ENCODE measurements around the gene GAS7.
"Not testable (repeated sequence)": the region's sequence is repeated elsewhere in the genome, so short reads cannot be mapped to it uniquely, and the experiment has no call there.

Gene GAS7

DNA sequence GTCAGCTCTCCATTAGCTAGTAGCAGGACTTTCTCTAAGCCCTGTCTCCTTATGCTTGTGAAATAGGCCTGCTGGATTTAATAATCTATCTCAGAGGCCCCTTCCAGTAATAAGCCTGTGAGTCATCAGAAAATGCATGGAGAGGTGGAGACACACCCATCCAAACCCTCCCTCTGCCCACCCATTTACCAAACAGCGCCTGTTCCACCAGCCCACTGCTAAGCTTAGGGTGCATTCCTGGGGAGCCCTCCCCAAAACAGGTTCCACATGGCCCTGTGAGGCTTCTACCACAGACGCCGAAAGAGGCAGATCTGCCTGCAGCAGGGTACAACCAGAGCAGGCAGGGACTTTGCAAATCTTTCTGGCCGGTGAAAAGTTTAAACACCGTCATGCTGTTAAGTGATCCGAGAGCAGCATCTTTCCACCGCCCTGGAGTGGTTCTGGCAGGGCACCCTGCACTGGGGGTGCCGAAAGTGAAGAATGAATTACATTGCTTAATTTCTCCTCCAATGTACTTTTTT lies 99.3 kb downstream of the GAS7 start:
- no peak for DNase-seq (ENCODE audit: low read depth, low spot score)
- H3K9me3 ChIP-seq (ENCODE audit: low read depth, low read length): no peaks in the 10 kb centered on the region
- TF ChIP-seq EZH2 (IDR thresholded peaks at IDR 0.05) (no peak), FOXP2 (optimal IDR thresholded peaks at IDR 0.05; ENCODE audit: control extremely low read depth, extremely low read length, insufficient read depth) (no peak), POLR2AphosphoS5 (IDR thresholded peaks at IDR 0.05; ENCODE audit: borderline replicate concordance, low read depth, low read length) (no peak)
- no peaks in the 10 kb centered on the region for H3K36me3 ChIP-seq (ENCODE audit: insufficient read depth, low read length)
- H3K4me3 ChIP-seq: no peak overlapping the region
- H3K27ac ChIP-seq: no peak overlapping the region
- H3K9ac ChIP-seq (ENCODE audit: insufficient read length): no peak overlapping the region

DNA sequence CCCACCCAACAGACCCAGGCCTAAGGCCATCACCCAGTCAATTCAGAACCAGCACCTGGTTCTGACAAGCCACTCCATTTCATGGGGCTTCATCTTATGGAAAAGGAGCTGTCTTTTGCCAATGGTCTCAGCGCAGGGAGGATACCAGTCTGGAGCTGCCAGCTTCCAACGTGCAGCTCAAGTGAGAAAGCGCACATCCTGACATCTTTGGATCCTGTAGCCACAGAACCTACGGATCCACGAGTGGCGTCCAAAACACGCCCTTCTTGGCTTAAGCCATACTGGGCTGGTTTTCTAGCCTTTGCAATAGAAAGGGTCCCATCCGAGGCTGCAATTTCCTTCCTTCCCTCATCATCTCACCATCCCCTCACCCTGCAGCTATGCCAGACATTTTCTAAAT lies 101.8 kb downstream of the GAS7 start:
- Histone ChIP-seq H3K9me3 (ENCODE audit: low read depth, low read length) (no peaks in the 10 kb centered on the region), H3K4me3 (no peak overlapping the region), H3K36me3 (ENCODE audit: insufficient read depth, low read length) (no peaks in the 10 kb centered on the region), H3K27ac (no peak overlapping the region), H3K9ac (ENCODE audit: insufficient read length) (no peak overlapping the region)
- no peak for TF ChIP-seq EZH2 (IDR thresholded peaks at IDR 0.05)
- TF ChIP-seq FOXP2 (optimal IDR thresholded peaks at IDR 0.05; ENCODE audit: control extremely low read depth, extremely low read length, insufficient read depth): no peak
- TF ChIP-seq POLR2AphosphoS5 (IDR thresholded peaks at IDR 0.05; ENCODE audit: borderline replicate concordance, low read depth, low read length): no peak
- DNase-seq (ENCODE audit: low read depth, low spot score): no peak

DNA sequence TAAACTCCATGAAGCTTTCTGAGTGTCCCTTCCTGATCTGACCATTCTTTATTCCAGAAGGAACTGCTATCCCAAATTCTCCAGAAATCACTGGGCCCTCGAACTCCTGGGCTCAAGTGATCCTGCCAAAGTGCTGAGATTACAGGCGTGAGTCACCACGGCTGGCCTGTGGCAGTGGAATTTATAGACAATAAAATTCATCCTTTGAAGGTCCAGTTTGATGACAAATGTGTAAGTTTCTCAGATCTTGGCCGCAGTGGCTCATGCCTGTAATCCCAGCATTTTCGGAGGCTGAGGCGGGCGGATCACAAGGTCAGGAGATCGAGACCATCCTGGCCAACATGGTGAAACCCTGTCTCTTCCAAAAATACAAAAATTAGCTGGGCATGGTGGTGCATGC lies 103.1 kb downstream of the GAS7 start:
- not testable (repeated sequence) for H3K9ac ChIP-seq (ENCODE audit: insufficient read length); H3K4me3 ChIP-seq; H3K36me3 ChIP-seq (ENCODE audit: insufficient read depth, low read length); DNase-seq (ENCODE audit: low read depth, low spot score); H3K9me3 ChIP-seq (ENCODE audit: low read depth, low read length); H3K27ac ChIP-seq

DNA sequence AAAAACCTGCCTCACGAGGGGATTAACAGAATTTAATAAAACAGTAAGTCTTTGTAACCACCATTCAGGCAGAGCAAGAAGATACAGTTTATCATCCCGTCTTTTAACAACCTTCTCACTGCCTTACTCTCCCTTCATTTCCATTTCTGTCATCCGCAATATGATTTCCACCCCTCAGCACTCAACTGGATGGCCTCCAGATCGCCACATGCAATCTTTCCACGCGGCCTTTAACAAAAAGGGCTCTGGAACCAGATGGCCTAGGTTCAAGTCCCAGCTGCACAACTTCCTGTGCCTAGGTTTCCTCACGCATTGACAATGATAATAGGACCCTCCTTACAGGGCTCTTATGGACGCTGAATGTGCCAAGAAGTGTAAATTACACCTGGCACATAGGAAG lies 103.6 kb downstream of the GAS7 start:
- H3K27ac ChIP-seq: no peak overlapping the region
- H3K4me3 ChIP-seq: no peak overlapping the region
- no peak for TF ChIP-seq POLR2AphosphoS5 (IDR thresholded peaks at IDR 0.05; ENCODE audit: borderline replicate concordance, low read depth, low read length)
- no peak for TF ChIP-seq EZH2 (IDR thresholded peaks at IDR 0.05)
- no peak for TF ChIP-seq FOXP2 (optimal IDR thresholded peaks at IDR 0.05; ENCODE audit: control extremely low read depth, extremely low read length, insufficient read depth)
- no peak overlapping the region for H3K9ac ChIP-seq (ENCODE audit: insufficient read length)
- H3K36me3 ChIP-seq (ENCODE audit: insufficient read depth, low read length): no peaks in the 10 kb centered on the region
- H3K9me3 ChIP-seq (ENCODE audit: low read depth, low read length): no peaks in the 10 kb centered on the region
- DNase-seq (ENCODE audit: low read depth, low spot score): no peak

DNA sequence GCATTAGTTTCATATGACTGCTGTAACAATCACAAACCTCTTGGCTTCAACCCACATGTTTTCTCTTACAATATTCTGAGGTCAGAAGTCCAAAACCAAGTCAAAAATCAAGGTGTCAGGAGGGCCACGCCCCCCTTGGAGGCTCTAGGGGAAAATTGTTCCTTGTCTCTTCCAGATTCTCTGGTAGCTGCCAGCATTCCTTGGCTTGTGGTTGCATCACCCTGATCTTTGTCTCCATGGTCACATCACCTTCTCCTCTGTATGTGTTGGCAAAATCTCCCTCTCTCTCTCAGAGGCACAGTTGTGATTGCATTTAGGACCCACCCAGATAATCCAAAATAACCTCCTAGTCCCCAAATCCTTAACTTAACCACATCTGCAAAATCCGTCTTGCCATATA lies 105.8 kb downstream of the GAS7 start:
- H3K9ac ChIP-seq (ENCODE audit: insufficient read length): no peak overlapping the region
- no peak overlapping the region for H3K27ac ChIP-seq
- no peak overlapping the region for H3K4me3 ChIP-seq
- no peak for DNase-seq (ENCODE audit: low read depth, low spot score)
- H3K36me3 ChIP-seq (ENCODE audit: insufficient read depth, low read length): no peaks in the 10 kb centered on the region
- no peak for TF ChIP-seq POLR2AphosphoS5 (IDR thresholded peaks at IDR 0.05; ENCODE audit: borderline replicate concordance, low read depth, low read length)
- TF ChIP-seq FOXP2 (optimal IDR thresholded peaks at IDR 0.05; ENCODE audit: control extremely low read depth, extremely low read length, insufficient read depth): no peak
- no peak for TF ChIP-seq EZH2 (IDR thresholded peaks at IDR 0.05)
- H3K9me3 ChIP-seq (ENCODE audit: low read depth, low read length): no peaks in the 10 kb centered on the region

DNA sequence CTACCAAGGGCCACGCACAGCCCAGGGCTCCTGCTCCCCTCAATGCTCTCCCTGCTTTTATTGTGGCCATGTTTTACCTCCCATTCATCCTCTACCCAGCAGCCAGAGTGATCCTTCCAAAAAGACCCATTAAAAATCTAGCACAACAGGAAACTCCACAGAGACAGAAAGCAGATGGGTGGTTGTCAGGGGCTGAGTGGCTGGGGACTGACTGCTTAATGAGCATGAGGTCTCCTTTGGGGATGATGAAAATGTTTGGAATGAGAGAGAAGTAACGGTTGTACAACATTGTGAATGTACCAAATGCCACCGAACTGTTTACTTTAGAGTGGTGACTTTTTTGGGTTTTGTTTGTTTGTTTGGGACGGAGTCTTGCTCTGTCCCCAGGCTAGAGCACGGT lies 107.4 kb downstream of the GAS7 start:
- no peak overlapping the region for H3K4me3 ChIP-seq
- H3K27ac ChIP-seq: no peak overlapping the region
- DNase-seq (ENCODE audit: low read depth, low spot score): no peak
- no peak for TF ChIP-seq POLR2AphosphoS5 (IDR thresholded peaks at IDR 0.05; ENCODE audit: borderline replicate concordance, low read depth, low read length)
- TF ChIP-seq EZH2 (IDR thresholded peaks at IDR 0.05): no peak
- no peak for TF ChIP-seq FOXP2 (optimal IDR thresholded peaks at IDR 0.05; ENCODE audit: control extremely low read depth, extremely low read length, insufficient read depth)
- no peak overlapping the region for H3K9ac ChIP-seq (ENCODE audit: insufficient read length)
- H3K9me3 ChIP-seq (ENCODE audit: low read depth, low read length): no peaks in the 10 kb centered on the region
- no peaks in the 10 kb centered on the region for H3K36me3 ChIP-seq (ENCODE audit: insufficient read depth, low read length)

DNA sequence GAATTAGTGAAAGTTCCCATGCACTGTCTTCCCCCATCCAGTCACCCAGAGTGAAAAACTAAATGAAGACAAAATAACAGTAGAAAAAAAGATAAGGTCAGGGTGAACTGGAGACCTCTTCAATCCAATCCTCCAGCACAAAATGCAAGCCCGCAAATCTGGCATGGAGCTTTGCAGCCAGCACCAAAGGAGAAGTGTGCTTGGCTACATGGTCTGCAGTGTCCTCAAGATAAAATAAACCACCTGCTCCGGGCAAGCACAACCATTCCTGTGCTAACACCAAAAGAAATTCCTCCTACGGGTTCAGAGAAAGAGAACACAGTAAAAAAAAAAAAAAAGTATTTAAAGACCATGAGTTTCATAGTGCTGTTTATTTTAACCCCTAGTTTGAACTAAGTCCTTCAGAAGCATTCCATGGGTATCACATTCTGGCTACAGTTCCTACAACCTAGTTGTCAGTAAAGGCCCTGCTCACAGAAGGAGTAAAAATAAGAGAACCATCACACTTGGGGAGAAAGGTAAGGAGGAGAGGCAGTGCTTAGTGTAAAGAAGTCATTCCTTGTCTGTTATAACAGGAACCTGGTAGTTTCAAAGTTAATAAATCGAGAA lies 109.1 kb downstream of the GAS7 start:
- DNase-seq (ENCODE audit: low read depth, low spot score): no peak
- H3K9me3 ChIP-seq (ENCODE audit: low read depth, low read length): no peaks in the 10 kb centered on the region
- no peaks in the 10 kb centered on the region for H3K36me3 ChIP-seq (ENCODE audit: insufficient read depth, low read length)
- H3K27ac ChIP-seq: no peak overlapping the region
- no peak for TF ChIP-seq POLR2AphosphoS5 (IDR thresholded peaks at IDR 0.05; ENCODE audit: borderline replicate concordance, low read depth, low read length)
- no peak for TF ChIP-seq EZH2 (IDR thresholded peaks at IDR 0.05)
- no peak for TF ChIP-seq FOXP2 (optimal IDR thresholded peaks at IDR 0.05; ENCODE audit: control extremely low read depth, extremely low read length, insufficient read depth)
- no peak overlapping the region for H3K9ac ChIP-seq (ENCODE audit: insufficient read length)
- no peak overlapping the region for H3K4me3 ChIP-seq

DNA sequence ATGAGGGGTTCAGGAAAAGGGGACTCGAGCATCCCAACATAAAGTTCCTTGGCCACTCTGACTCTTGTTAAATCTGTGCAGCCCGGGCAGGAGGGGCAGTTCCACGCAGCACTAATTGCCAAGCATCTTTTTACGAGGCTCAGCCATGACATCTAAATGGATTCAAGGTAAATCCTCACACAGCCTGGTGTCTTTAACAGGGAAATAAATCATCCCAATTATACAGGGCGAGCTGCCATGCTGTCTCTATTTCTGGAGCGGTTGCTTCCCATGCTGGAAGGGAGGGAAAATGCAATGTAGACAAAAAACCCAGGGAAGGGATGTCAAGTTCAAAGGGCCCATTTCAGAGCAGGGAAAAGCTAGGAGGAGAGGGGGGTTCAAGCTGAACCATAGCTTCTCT lies 110.0 kb downstream of the GAS7 start:
- Histone ChIP-seq H3K9me3 (ENCODE audit: low read depth, low read length) (no peaks in the 10 kb centered on the region), H3K27ac (no peak overlapping the region), H3K4me3 (no peak overlapping the region), H3K9ac (ENCODE audit: insufficient read length) (no peak overlapping the region), H3K36me3 (ENCODE audit: insufficient read depth, low read length) (no peaks in the 10 kb centered on the region)
- no peak for TF ChIP-seq FOXP2 (optimal IDR thresholded peaks at IDR 0.05; ENCODE audit: control extremely low read depth, extremely low read length, insufficient read depth)
- no peak for TF ChIP-seq POLR2AphosphoS5 (IDR thresholded peaks at IDR 0.05; ENCODE audit: borderline replicate concordance, low read depth, low read length)
- no peak for TF ChIP-seq EZH2 (IDR thresholded peaks at IDR 0.05)
- no peak for DNase-seq (ENCODE audit: low read depth, low spot score)

DNA sequence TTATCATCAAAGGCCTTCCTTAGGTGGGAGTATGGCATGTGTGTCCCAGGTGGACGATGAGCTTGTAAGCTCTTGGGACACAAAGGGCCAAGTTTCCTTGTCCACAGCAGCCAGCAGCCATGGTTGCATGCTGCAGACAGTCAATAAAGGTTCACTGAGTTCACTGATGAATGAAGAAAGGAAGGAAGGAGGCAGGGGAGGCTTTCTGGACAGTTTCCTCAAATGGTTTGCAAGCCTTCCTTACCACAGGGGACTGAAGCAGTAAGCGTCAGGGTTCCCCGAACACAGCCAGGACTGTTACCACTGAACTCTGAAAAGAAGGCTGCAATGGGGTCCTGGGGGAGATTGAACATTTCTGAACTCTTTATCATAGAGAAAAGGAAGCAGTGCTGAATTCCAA lies 111.1 kb downstream of the GAS7 start:
- no peak overlapping the region for H3K27ac ChIP-seq
- no peak for DNase-seq (ENCODE audit: low read depth, low spot score)
- no peaks in the 10 kb centered on the region for H3K9me3 ChIP-seq (ENCODE audit: low read depth, low read length)
- no peak overlapping the region for H3K4me3 ChIP-seq
- H3K9ac ChIP-seq (ENCODE audit: insufficient read length): no peak overlapping the region
- TF ChIP-seq EZH2 (IDR thresholded peaks at IDR 0.05) (no peak), FOXP2 (optimal IDR thresholded peaks at IDR 0.05; ENCODE audit: control extremely low read depth, extremely low read length, insufficient read depth) (no peak), POLR2AphosphoS5 (IDR thresholded peaks at IDR 0.05; ENCODE audit: borderline replicate concordance, low read depth, low read length) (no peak)
- no peaks in the 10 kb centered on the region for H3K36me3 ChIP-seq (ENCODE audit: insufficient read depth, low read length)
